Fibroblast of skin of left biceps (primary cell): ENCODE measurements around the gene HAVCR2.
"Not testable (repeated sequence)": the region's sequence is repeated elsewhere in the genome, so short reads cannot be mapped to it uniquely, and the experiment has no call there.

ENCODE experiments used
- DNase-seq, 2 experiments: peaks; one replicate each; pipeline ENCODE4 v3.0.0-alpha.2; 2013; ENCODE audit warnings: low read depth in 2 of 2

HAVCR2 gene

GRCh38 chr5:157088342-157088990 is 20.4 kb downstream of the HAVCR2 start:
- DNase-seq, result no peak

- DNase-seq, result no peak
Observed at GRCh38 chr5:157086751-157087359, 22.0 kb downstream of the HAVCR2 start.

DNA sequence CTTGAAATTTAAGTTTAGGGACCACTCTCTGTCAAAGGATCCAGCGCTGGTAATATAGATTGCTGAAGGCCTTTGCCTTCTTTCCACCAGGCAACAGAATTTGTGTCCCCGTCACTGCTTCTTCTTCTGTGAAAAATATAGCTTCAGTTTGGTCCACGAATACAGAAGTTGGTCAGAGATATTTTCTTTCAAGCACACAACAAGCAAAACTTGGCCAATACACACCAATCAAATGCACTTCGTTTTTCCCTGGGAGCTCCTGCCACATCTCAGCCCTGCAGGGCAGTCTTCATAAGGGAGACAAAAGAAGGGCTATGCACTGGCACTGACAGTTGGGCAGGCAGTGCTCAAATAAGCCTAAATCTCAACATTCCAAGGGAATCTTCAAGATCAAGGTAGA is 22.9 kb downstream of the HAVCR2 start:
- no peak for DNase-seq

DNA sequence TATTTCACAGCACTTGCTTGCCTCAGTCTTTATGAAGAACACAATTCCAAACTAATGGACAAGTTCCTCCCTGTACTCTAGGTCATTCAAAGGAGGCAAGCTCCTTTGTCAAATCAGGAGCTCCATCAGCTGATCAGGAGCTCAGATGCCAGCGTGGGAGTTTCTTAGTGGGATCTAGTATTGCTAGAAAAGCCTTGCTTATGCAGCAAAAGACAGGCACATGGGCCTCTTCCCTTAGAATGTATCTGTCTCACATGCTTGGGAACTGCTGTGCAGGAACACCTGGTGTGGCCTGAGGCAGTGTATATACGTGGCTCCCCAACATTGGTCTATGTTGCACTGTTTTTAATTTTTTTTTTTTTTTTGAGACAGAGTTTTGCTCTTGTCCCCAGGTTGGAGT is 28.6 kb downstream of the HAVCR2 start:
- no peak for DNase-seq

GRCh38 chr5:157076558-157076957 is 32.3 kb downstream of the HAVCR2 start:
- DNase-seq, result no peak

GRCh38 chr5:157072508-157072907 is 36.3 kb downstream of the HAVCR2 start:
- DNase-seq, result no peak

GRCh38 chr5:157069949-157070348 is 38.9 kb downstream of the HAVCR2 start:
- no peak for DNase-seq

- DNase-seq, result no peak
Observed at GRCh38 chr5:157068785-157069184, 40.1 kb downstream of the HAVCR2 start.

DNA sequence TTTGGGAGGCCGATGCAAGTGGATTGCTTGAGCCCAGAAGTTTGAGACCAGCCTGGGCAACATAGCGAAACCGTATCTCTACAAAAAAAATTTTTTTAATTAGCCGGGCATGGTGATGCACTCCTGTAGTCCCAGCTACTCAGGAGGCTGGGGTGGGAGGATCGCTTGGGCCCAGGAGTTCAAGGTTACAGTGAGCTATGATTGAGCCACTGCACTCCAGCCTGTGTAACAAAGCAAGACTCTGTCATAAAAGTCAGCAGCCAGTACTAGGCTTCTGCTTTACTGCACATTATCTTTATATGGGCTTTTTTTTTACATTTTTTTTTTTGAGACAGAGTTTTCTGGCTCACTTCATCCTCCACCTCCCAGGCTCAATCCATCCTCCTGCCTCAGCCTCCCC is 40.5 kb downstream of the HAVCR2 start:
- no peak for DNase-seq

GRCh38 chr5:157067005-157067404 is 41.8 kb downstream of the HAVCR2 start:
- no peak for DNase-seq

DNA sequence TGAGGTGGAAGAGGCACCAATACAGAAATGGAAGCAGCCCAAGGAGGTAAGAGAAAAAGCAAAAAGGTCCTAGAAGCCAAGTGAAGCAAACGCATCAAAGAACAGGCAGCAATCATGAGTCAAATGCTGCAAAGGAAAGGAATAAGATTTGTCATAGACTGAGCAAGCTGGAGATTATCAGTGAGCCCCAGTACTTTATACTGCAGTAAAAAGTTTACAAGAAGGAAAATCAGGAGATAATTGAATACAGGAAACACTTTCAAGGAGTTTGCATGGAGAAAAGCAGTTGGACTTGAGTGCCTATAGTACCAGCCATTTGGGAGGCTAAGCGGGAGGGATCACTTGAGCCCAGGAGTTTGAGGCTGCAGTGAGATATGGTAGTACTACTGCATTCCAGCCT is 42.8 kb downstream of the HAVCR2 start:
- DNase-seq, result no peak

- DNase-seq, result no peak
Observed at GRCh38 chr5:157063776-157064430, 44.9 kb downstream of the HAVCR2 start.

DNA sequence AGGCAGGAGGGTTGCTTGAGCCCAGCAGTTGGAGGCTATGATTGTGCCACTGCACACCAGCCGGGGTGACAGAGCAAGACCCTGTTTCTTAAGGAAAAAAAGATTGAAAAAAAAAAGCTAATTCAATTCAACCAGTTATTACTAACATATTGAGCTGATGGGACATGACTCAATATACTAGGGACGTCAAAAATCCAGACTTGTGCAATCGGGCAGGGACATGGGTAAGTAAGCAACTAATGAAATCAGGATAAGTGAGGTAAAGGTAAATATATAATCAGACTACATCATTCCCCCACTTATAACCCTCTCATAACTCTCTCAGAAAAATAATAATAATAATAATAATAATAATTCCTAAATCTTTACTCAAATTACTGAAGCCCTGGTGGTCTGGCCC is 49.0 kb downstream of the HAVCR2 start:
- DNase-seq, result no peak

GRCh38 chr5:157059093-157059539 is 49.7 kb downstream of the HAVCR2 start, which contains the start of gene HAVCR1:
Gene HAVCR1, minus strand, starts transcription at chr5:157059116. Its CDS starts 1,173 bp downstream, at chr5:157057943.
- no peak for DNase-seq

GRCh38 chr5:157057459-157058370 is 51.1 kb downstream of the HAVCR2 start:
- no peak for DNase-seq

DNA sequence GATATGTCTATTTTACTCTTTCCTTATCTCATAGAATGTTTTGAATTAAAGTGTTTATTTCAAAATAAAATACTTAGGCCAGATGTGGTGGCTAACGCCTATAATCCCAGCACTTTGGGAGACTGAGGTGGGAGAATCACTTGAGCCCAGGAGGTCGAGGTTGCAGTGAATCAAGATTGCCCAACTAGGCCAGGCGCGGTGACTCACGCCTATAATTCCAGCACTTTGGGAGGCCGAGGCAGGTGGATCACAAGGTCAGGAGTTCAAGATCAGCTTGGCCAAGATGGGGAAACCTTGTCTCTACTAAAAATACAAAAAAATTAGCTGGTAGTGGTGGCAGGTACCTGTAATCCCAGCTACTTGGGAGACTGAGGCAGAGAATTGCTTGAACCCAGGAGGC is 52.0 kb downstream of the HAVCR2 start:
- not testable (repeated sequence) for DNase-seq

DNA sequence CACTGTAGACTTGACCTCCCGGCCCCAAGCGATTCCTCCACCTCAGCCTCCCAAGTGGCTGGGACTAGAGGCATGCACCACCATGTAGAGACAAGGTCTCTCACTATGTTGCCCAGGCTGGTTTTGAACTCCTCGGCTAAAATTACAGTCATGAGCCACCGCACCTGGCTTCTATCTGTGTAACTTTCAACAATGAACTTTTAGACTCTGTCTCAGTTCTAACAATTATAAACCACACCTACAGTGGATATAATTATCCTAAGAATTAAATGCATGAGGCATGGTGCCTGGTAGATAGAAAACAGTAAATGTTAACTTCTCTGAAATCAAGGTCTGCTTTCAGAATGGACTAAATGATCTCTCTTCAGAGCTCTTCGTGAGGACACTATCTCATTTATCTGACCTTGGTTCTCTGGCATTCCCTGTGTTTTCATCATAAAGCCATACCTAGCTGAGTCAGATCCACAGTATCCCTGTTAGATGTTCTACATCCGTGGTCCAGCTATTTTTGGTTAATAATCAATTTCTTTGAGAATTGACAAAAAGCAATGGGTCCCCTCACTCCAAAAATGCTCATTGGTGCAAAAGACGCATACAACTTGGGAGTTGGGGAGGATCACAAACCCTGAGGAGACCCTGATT is 57.1 kb downstream of the HAVCR2 start:
- no peak for DNase-seq

DNA sequence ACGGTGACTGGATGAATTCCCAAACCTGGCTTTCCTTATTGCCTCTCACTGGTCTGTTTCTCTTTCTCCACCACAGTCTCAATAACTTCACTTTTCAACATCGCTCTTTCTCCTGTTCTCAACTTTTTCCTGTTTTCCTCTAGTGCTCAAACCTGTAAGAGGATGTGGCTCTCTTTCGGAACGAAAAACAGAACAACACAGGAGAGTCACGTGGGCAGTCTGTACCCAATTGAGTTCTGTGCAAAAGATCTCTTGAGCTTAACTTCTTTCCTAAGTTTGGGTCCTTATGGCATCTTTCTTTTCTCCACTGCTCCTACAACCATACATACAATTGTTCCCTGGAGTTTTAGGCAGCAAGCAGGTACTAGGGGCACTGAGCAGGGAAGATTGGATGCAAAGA is 58.8 kb downstream of the HAVCR2 start:
- no peak for DNase-seq

GRCh38 chr5:157049605-157050004 is 59.2 kb downstream of the HAVCR2 start:
- DNase-seq, result no peak

- DNase-seq, result no peak
Observed at GRCh38 chr5:157047898-157048297, 60.9 kb downstream of the HAVCR2 start.

DNA sequence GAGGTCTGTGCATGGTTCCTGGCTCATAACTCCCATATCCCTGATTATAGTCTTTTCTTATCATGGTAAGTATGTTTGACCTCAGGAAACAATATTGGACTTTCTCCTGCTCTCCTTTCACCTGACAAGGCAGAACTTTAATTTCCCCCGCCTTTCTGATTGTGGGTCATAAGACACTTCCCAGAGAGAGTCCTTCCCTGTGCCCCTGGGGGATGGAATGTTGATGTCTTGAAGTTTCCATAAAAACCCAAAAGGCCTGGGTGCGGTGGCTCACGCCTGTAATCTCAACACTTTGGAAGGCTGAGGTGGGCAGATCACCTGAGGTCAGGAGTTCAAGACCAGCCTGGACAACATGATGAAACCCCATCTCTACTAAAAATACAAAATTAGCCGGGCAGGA is 61.8 kb downstream of the HAVCR2 start:
- not testable (repeated sequence) for DNase-seq

DNA sequence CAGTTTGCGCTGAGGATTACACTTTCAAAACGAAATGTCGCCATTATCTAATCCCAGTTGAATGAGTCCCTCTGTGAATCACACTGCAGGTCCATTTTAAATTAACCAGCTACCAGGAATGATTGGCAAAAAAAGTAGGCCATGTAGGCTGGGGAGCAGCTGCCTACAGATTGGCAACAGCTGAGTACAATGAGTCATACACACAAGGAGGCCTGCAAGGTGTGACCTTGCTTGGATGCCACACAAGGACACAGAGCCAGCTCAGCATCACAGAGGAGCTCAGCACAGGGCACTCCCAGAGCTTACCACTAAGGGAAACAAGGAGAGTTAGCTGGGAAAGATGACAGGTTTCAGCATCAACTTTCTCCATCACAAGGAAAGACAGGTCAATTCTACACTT is 62.8 kb downstream of the HAVCR2 start:
- DNase-seq, result no peak
